ENCODE results near the gene HMX3.

DNA sequence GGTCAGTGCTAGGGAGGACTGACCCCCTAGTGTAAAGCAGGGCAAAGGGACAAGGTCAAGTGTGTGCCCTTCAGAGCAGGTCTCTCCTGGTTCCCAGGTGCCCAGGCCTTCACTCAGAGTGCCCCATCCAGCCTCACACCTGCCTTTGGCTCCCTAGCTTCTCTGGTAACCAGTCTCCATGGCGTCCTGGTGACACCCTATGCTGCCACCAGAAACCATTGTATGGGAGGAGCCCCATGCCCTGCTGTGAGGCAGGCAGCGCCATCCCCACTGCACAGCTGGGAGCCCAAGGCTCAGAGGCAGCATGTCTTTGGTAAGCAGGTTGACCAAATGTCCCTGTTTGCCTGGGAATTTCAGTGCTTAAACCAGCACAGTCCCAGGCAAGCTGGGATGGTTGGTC lies 33.1 kb upstream of the HMX3 start:
- no peak for TF ChIP-seq CTCF (IDR thresholded peaks at IDR 0.05)
- no peak for TF ChIP-seq POLR2A (IDR thresholded peaks at IDR 0.05)
